ENCODE measurements around the gene BTNL8.

GRCh38 chr5:180988016-180988415, 89.1 kb downstream of the BTNL8 start:
- TF ChIP-seq CTCF (conservative IDR thresholded peaks at IDR 0.05 in 1 of 2, IDR thresholded peaks at IDR 0.05 in 1 of 2; ENCODE audit: low read depth in 1 of 2, low read length in 2 of 2) = no peak
- no peak for TF ChIP-seq EZH2 (IDR thresholded peaks at IDR 0.05; ENCODE audit: low read length, missing control alignments)
